ENCODE measurements around the gene RASIP1. TPM values are rescaled to one million over a fixed set of nuclear protein-coding genes. Genes with fewer than 3 reads are reported as not detected.

Gene RASIP1
- total and polyA plus RNA-seq, 4 donors: 2.9 to 11.9 (median 10.0) TPM

DNA sequence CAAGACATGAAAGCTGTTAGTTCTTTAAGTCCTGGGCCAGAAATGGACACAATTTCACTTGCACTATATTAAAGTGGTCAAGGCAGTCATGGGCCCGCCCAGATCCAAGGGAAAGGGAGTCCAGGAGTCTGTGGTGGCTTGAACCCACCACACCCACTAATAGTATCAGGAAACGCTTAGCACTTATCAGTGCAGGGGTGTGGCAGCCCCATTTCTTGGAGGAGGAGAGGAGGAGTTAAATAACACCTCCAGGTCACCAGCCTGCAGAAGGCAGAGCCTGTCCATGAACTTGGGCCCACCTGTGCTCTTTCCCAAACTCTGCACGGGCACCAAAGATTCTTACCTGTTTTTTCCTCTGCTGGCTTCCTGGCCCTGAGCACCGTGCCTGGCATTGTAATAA, 62.2 kb downstream of the RASIP1 start:
- WGBS (ENCODE audit: insufficient coverage): no CpG with 5 or more reads among the region's 4 CpGs
- no peak overlapping the region for H3K4me3 ChIP-seq (ENCODE audit: low read depth, low read length)
- peaks cover 27% of the 10 kb centered on the region for H3K4me1 ChIP-seq (ENCODE audit: control insufficient read depth, insufficient read depth, low read length)
- peaks cover 7% of the 10 kb centered on the region for H3K36me3 ChIP-seq (ENCODE audit: control insufficient read depth, insufficient read depth, low read length)
- peaks cover 5% of the 10 kb centered on the region for H3K27me3 ChIP-seq (ENCODE audit: control insufficient read depth, insufficient read depth, low read length)
- H3K27ac ChIP-seq (ENCODE audit: low read depth, low read length): no peak overlapping the region
- H3K9me3 ChIP-seq (ENCODE audit: control insufficient read depth, insufficient read depth, low read length): no peaks in the 10 kb centered on the region
- DNase-seq (ENCODE audit: low read depth in 4 of 6, low spot score in 6 of 6): no peak

- Histone ChIP-seq H3K9me3 (ENCODE audit: control insufficient read depth, insufficient read depth, low read length) (no peaks in the 10 kb centered on the region), H3K36me3 (ENCODE audit: control insufficient read depth, insufficient read depth, low read length) (peaks cover 7% of the 10 kb centered on the region), H3K4me1 (ENCODE audit: control insufficient read depth, insufficient read depth, low read length) (peaks cover 32% of the 10 kb centered on the region), H3K27ac (ENCODE audit: low read depth, low read length) (no peak overlapping the region), H3K27me3 (ENCODE audit: control insufficient read depth, insufficient read depth, low read length) (peaks cover 5% of the 10 kb centered on the region), H3K4me3 (ENCODE audit: low read depth, low read length) (no peak overlapping the region)
- WGBS (ENCODE audit: insufficient coverage): 94% methylated on average over 13 of the region's 13 CpGs
- DNase-seq (ENCODE audit: low read depth in 4 of 6, low spot score in 6 of 6): no peak
These were observed 63.5 kb downstream of the RASIP1 start for GRCh38 chr19:48676887-48677286.

DNA sequence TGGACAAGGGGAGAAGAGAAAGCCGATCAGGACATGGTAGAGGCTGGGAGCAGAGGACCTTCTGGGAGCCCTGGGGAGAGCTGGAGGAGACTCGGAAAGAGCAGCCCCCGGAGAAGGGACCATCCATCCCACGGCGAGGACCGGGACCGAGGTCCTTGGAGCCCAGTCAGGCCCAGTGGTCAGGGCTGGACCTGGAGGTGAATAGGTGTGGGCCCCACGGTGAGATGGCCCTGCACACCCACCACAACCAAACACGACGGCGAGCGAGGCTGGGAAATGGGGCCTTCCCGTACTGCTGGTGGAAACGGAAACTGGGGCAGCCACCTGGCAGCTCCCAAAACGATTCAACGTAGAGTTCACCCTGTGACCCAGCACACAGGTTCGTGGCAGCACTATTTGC, 63.9 kb downstream of the RASIP1 start:
- H3K4me1 ChIP-seq (ENCODE audit: control insufficient read depth, insufficient read depth, low read length): peaks cover 34% of the 10 kb centered on the region
- 94% methylated on average over 17 of the region's 17 CpGs for WGBS (ENCODE audit: insufficient coverage)
- peaks cover 5% of the 10 kb centered on the region for H3K27me3 ChIP-seq (ENCODE audit: control insufficient read depth, insufficient read depth, low read length)
- no peaks in the 10 kb centered on the region for H3K9me3 ChIP-seq (ENCODE audit: control insufficient read depth, insufficient read depth, low read length)
- no peak overlapping the region for H3K27ac ChIP-seq (ENCODE audit: low read depth, low read length)
- peaks cover 7% of the 10 kb centered on the region for H3K36me3 ChIP-seq (ENCODE audit: control insufficient read depth, insufficient read depth, low read length)
- H3K4me3 ChIP-seq (ENCODE audit: low read depth, low read length): no peak overlapping the region
- no peak for DNase-seq (ENCODE audit: low read depth in 4 of 6, low spot score in 6 of 6)

DNA sequence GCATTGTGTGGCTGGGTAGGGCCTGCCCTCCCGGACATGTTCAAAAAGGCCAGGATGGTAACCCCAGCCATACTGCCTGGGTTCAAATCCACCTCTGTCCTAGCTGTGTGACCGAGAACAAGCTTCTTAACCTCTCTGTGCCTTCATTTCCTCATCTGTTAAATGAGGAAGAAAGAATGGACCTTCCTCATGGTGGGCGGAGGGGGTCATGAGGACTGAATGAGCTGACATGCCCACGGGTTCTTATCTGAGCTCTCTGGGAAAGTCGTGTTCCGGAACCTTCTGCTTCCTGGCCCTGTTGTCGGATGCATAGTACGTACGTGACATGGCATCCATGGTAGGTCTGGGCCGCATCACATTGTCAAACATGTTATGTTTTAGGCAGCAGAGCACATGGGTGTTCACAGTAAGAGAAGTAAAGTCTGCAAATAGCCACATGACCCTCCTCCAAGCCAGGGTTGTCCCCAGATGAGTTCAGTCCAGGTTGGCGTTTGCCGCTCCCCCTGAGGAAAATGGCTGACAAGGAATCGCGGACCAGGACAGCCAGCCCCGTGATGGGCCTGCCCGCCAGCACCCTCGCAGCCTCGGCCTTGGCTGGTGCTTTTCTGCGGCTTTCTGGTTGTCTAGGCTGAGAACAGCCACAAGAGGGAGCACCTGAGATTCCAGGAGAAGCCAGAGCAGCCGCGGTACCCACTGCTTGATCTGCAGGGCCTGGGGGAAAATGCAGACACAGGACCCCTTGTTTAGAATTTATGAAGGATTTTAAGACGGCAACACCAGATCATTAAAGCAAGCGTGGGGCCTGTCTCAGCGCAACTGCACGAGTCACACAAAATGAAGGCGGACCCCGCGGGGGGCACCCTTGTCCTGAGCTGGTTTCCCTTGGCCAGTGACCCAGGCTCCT, 65.2 kb downstream of the RASIP1 start:
- 34% methylated on average over 27 of the region's 28 CpGs for WGBS (ENCODE audit: insufficient coverage)
- DNase-seq (ENCODE audit: low read depth in 4 of 6, low spot score in 6 of 6): peak in 5 of 6 donors; percentile 84 to 97 (median 89)
- Histone ChIP-seq H3K9me3 (ENCODE audit: control insufficient read depth, insufficient read depth, low read length) (no peaks in the 10 kb centered on the region), H3K4me3 (ENCODE audit: low read depth, low read length) (peak overlapping the region; percentile 4), H3K27ac (ENCODE audit: low read depth, low read length) (peak overlapping the region; percentile 29), H3K36me3 (ENCODE audit: control insufficient read depth, insufficient read depth, low read length) (no peaks in the 10 kb centered on the region), H3K4me1 (ENCODE audit: control insufficient read depth, insufficient read depth, low read length) (peaks cover 41% of the 10 kb centered on the region), H3K27me3 (ENCODE audit: control insufficient read depth, insufficient read depth, low read length) (peaks cover 5% of the 10 kb centered on the region)

GRCh38 chr19:48674216-48674809, 66.1 kb downstream of the RASIP1 start:
- no peak overlapping the region for H3K4me3 ChIP-seq (ENCODE audit: low read depth, low read length)
- WGBS (ENCODE audit: insufficient coverage): 68% methylated on average over 8 of the region's 19 CpGs
- no peaks in the 10 kb centered on the region for H3K36me3 ChIP-seq (ENCODE audit: control insufficient read depth, insufficient read depth, low read length)
- H3K9me3 ChIP-seq (ENCODE audit: control insufficient read depth, insufficient read depth, low read length): no peaks in the 10 kb centered on the region
- no peak overlapping the region for H3K27ac ChIP-seq (ENCODE audit: low read depth, low read length)
- H3K4me1 ChIP-seq (ENCODE audit: control insufficient read depth, insufficient read depth, low read length): peaks cover 41% of the 10 kb centered on the region
- peaks cover 5% of the 10 kb centered on the region for H3K27me3 ChIP-seq (ENCODE audit: control insufficient read depth, insufficient read depth, low read length)
- DNase-seq (ENCODE audit: low read depth in 4 of 6, low spot score in 6 of 6): no peak

- WGBS (ENCODE audit: insufficient coverage): 51% methylated on average over 25 of the region's 25 CpGs
- Histone ChIP-seq H3K4me1 (ENCODE audit: control insufficient read depth, insufficient read depth, low read length) (peaks cover 41% of the 10 kb centered on the region), H3K27ac (ENCODE audit: low read depth, low read length) (no peak overlapping the region), H3K9me3 (ENCODE audit: control insufficient read depth, insufficient read depth, low read length) (no peaks in the 10 kb centered on the region), H3K4me3 (ENCODE audit: low read depth, low read length) (no peak overlapping the region), H3K27me3 (ENCODE audit: control insufficient read depth, insufficient read depth, low read length) (peaks cover 5% of the 10 kb centered on the region), H3K36me3 (ENCODE audit: control insufficient read depth, insufficient read depth, low read length) (no peaks in the 10 kb centered on the region)
- no peak for DNase-seq (ENCODE audit: low read depth in 4 of 6, low spot score in 6 of 6)
These were observed 66.8 kb downstream of the RASIP1 start for GRCh38 chr19:48673436-48674100.

DNA sequence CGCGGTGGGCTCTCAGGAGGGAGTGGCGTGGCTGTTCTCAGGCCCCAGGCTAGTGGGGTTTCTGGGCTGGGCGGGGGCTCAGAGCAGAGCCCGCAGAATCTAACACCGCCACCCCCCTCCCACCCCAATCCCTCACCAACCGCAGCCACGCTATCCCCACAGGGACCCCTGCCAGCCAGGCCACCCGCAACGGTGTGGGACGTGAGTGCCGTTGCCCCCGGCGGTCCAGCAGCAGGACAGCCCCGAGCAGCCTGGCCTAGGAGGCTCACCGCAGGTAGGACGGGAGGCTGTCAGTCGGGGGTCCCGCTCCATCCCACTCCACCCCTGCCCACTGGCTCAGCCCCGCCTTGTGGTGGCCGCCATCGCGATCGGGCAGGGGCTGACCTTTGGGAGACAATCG, 67.4 kb downstream of the RASIP1 start, which contains the start of gene NTN5:
Gene NTN5, minus strand, starts transcription at position 24 of the 400 bp plus-strand sequence. CDS start 2,031 bp downstream, outside the sequence.
- Histone ChIP-seq H3K4me3 (ENCODE audit: low read depth, low read length) (no peak within 1 kb of the TSS), H3K36me3 (ENCODE audit: control insufficient read depth, insufficient read depth, low read length) (no peaks in the 10 kb centered on the region), H3K27me3 (ENCODE audit: control insufficient read depth, insufficient read depth, low read length) (peaks cover 5% of the 10 kb centered on the region), H3K9me3 (ENCODE audit: control insufficient read depth, insufficient read depth, low read length) (no peaks in the 10 kb centered on the region), H3K27ac (ENCODE audit: low read depth, low read length) (no peak within 1 kb of the TSS), H3K4me1 (ENCODE audit: control insufficient read depth, insufficient read depth, low read length) (peaks cover 41% of the 10 kb centered on the region)
- 37% methylated on average over 25 of the region's 25 CpGs for WGBS (ENCODE audit: insufficient coverage)
- no peak for DNase-seq (ENCODE audit: low read depth in 4 of 6, low spot score in 6 of 6)

GRCh38 chr19:48671446-48671995, 68.9 kb downstream of the RASIP1 start:
- peaks cover 41% of the 10 kb centered on the region for H3K4me1 ChIP-seq (ENCODE audit: control insufficient read depth, insufficient read depth, low read length)
- DNase-seq (ENCODE audit: low read depth in 4 of 6, low spot score in 6 of 6): no peak
- H3K36me3 ChIP-seq (ENCODE audit: control insufficient read depth, insufficient read depth, low read length): no peaks in the 10 kb centered on the region
- H3K27me3 ChIP-seq (ENCODE audit: control insufficient read depth, insufficient read depth, low read length): peaks cover 5% of the 10 kb centered on the region
- no peaks in the 10 kb centered on the region for H3K9me3 ChIP-seq (ENCODE audit: control insufficient read depth, insufficient read depth, low read length)
- no peak overlapping the region for H3K4me3 ChIP-seq (ENCODE audit: low read depth, low read length)
- no peak overlapping the region for H3K27ac ChIP-seq (ENCODE audit: low read depth, low read length)
- WGBS (ENCODE audit: insufficient coverage): 83% methylated on average over 3 of the region's 10 CpGs

DNA sequence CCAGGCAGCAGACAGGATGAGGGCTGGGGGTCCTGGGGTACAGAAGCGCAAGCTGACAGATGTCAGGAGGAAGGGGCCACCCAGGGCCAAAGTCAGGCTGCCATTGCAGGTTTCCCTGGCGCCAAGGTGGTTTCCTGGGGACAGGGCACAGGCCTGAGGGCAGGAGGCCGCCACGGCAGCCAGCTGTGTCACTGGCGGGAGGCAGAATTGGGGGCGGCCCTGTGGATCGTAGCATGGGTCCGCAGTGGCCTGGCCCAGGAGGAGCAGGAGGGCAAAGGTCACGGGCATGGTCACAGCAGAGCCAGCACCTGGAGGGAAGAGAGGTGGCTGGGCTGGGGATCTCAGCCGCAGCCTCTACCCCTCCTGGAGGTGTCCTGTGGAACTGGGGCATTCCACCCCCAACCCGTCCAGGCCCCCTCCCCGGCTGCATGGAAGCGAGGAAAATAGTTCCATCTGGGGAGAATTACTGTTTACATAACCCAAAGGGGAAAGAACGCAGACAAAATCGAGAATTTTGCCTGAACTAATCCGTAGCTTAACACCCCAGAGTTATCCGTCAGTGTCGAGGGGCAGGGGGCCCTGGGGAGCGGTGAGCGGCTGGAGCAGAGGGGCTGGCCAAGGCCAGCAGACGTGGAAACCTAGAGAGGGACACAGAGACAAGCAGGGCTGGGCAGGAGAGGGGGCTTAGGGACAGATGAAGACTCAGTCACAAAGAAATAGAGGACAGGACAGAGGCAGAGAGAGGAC, 69.5 kb downstream of the RASIP1 start:
- Histone ChIP-seq H3K27ac (ENCODE audit: low read depth, low read length) (no peak overlapping the region), H3K4me1 (ENCODE audit: control insufficient read depth, insufficient read depth, low read length) (peaks cover 40% of the 10 kb centered on the region), H3K4me3 (ENCODE audit: low read depth, low read length) (no peak overlapping the region), H3K27me3 (ENCODE audit: control insufficient read depth, insufficient read depth, low read length) (peaks cover 5% of the 10 kb centered on the region), H3K36me3 (ENCODE audit: control insufficient read depth, insufficient read depth, low read length) (no peaks in the 10 kb centered on the region), H3K9me3 (ENCODE audit: control insufficient read depth, insufficient read depth, low read length) (no peaks in the 10 kb centered on the region)
- WGBS (ENCODE audit: insufficient coverage): 71% methylated on average over 15 of the region's 21 CpGs
- no peak for DNase-seq (ENCODE audit: low read depth in 4 of 6, low spot score in 6 of 6)

Data from spinal cord (tissue), 10 donors.